Measurements from ENCODE around the gene TTYH2.

The TTYH2 gene

DNA sequence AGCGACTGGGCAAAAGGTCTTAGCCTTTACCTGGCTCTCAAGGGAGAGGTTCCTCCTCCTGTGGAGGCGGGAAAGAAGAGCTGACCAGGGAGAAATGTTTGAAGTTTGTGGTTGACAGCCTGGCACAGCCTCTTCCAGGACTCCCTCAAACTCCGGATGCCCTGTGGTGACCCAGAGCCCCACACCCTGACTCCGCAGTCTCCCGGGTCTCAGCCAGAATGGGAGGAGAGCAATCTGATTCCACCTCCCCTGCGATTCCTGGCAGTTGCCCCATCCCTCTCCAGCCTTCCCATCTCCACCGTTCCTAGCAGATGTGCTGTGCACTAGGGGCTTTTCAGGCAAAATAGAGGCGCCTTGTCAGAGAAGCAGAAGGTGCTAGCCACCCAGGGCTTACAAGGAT is 55.2 kb downstream of the TTYH2 start:
- no peak overlapping the region for H3K4me3 ChIP-seq (ENCODE audit: low read depth, low read length)
- H3K27me3 ChIP-seq: no peaks in the 10 kb centered on the region
- DNase-seq: no peak
- H3K4me1 ChIP-seq: no peaks in the 10 kb centered on the region
- H3K9me3 ChIP-seq: no peaks in the 10 kb centered on the region; the same call in 1 of the 2 replicates
- TF ChIP-seq CTCF (IDR thresholded peaks at IDR 0.05; ENCODE audit: low read depth, low read length): no peak
- H3K36me3 ChIP-seq: no peaks in the 10 kb centered on the region

DNA sequence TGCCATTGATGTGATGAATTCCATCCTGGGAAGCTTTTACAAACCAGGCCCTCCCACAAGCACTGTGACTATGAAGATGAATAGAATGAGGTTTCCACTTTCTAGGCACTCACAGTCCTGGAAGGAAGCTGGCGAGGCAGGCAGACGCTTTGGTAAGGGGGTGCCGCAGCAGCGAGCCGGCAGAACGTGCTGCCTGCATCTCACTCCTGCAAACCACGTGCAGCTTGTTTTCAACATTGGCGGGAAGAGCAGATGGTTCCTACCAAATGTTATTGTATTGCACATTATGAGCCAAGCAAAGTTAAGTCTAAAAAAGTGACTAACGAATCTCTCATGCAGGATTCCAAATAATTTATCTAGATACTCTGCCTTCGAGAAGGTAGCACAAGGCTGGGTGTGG is 57.0 kb downstream of the TTYH2 start:
- TF ChIP-seq CTCF (IDR thresholded peaks at IDR 0.05; ENCODE audit: low read depth, low read length): no peak
- Histone ChIP-seq H3K9me3 (no peaks in the 10 kb centered on the region; the same call in 1 of the 2 replicates), H3K4me3 (ENCODE audit: low read depth, low read length) (no peak overlapping the region), H3K4me1 (no peaks in the 10 kb centered on the region), H3K27me3 (0 out of 2 replicates have a peak, but pooled peaks cover 5% of the 10 kb centered on the region), H3K36me3 (no peaks in the 10 kb centered on the region)
- no peak for DNase-seq

- no peaks in the 10 kb centered on the region for H3K4me1 ChIP-seq
- no peaks in the 10 kb centered on the region; the same call in 1 of the 2 replicates for H3K9me3 ChIP-seq
- H3K27me3 ChIP-seq: 0 out of 2 replicates have a peak, but pooled peaks cover 5% of the 10 kb centered on the region
- no peak overlapping the region for H3K4me3 ChIP-seq (ENCODE audit: low read depth, low read length)
- DNase-seq: no peak
- no peaks in the 10 kb centered on the region for H3K36me3 ChIP-seq
- TF ChIP-seq CTCF (IDR thresholded peaks at IDR 0.05; ENCODE audit: low read depth, low read length): no peak
Measured at GRCh38 chr17:74271281-74271680, 57.9 kb downstream of the TTYH2 start.

DNA sequence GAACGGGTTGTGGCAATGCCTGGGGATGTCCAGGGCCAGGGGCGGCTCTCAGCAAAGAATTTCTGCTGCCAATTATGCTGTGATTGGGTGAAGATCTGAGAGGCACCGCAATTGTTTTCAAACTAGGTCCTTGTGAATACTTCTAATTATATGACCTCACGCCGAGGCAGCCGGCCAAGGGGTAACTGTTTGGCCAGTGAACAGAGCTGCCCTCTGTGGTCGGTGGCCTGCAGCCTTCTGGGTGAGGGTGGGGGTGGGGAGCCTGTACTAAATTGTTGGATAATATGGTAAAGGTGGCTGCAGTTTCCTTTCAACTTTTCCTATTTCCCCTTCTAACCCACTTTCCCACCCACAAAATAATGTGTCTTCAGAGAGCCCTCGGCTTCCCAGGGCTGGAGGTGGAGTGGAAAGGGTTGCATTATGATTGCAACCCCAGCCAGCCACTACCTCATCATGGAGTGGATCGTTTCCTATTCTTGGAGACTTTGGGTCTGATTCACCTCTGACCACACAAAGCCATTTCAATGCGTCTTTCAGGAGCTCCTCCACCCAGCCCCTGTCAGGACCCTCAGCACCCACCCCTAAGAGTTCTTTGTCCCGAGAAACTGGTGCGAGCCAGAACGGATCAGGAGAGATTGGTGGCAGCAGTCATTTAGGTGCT is 58.7 kb downstream of the TTYH2 start:
- H3K27me3 ChIP-seq: 0 out of 2 replicates have a peak, but pooled peaks cover 5% of the 10 kb centered on the region
- no peaks in the 10 kb centered on the region for H3K4me1 ChIP-seq
- no peak for DNase-seq
- H3K9me3 ChIP-seq: no peaks in the 10 kb centered on the region; the same call in 1 of the 2 replicates
- TF ChIP-seq CTCF (IDR thresholded peaks at IDR 0.05; ENCODE audit: low read depth, low read length): no peak
- no peak overlapping the region for H3K4me3 ChIP-seq (ENCODE audit: low read depth, low read length)
- H3K36me3 ChIP-seq: no peaks in the 10 kb centered on the region

DNA sequence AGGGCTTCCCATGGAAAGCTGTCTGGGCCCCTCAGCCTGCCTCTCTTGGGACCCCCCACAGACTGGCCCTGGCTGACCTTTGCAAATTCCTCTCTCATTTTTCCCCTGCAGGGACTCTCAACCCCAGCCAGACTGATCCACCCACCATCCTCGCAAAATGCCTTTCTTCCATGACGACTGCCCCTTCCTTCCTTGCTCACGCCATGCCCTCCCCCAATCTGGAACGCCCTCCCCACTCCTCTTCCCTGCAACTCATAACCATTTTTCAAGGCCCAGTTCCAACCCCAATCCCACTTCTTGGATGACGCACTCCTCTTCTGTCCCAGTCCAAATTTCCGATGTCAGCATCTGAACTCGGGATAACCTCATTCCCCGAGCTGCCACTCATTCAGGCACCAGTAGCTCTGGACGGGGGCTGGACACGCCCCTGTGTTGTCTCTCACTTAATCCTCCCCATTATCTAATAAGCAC is 59.4 kb downstream of the TTYH2 start:
- H3K4me1 ChIP-seq: no peaks in the 10 kb centered on the region

More for the DNA sequence above, 59.4 kb downstream of the TTYH2 start:
- Histone ChIP-seq H3K9me3 (no peaks in the 10 kb centered on the region), H3K4me3 (ENCODE audit: low read depth, low read length) (no peak overlapping the region), H3K36me3 (no peaks in the 10 kb centered on the region), H3K27me3 (0 out of 2 replicates have a peak, but pooled peaks cover 5% of the 10 kb centered on the region)
- no peak for DNase-seq
- TF ChIP-seq CTCF (IDR thresholded peaks at IDR 0.05; ENCODE audit: low read depth, low read length): no peak
